Measurements from ENCODE around the gene CEMIP.

GRCh38 chr15:80870893-80871292, 91.7 kb downstream of the CEMIP start:
- TF ChIP-seq CTCF (IDR thresholded peaks at IDR 0.05) (no peak), POLR2A (IDR thresholded peaks at IDR 0.05) (no peak)
